HepG2 (cell line): ENCODE results near the gene EHBP1. TPM values are rescaled to one million over a fixed set of nuclear protein-coding genes. Genes with fewer than 3 reads are reported as not detected.

Source experiments
- FOXA3 ChIP-seq: IDR thresholded peaks from 2 replicates; pipeline ENCODE4 v1.6.1; 2016; ENCODE audit warnings: missing genetic modification reagents, missing compliant biosample characterization
- GTF3A ChIP-seq: sonication (generic); formaldehyde crosslinking; conservative IDR thresholded peaks from 2 replicates; pipeline ENCODE4 v1.4.0; 2020; ENCODE audit warnings: mild to moderate bottlenecking, missing genetic modification reagents
- HNRNPL ChIP-seq: fragments of 200-400 bp; formaldehyde crosslinking; IDR thresholded peaks from 2 replicates; pipeline ENCODE4 v1.6.1; 2017; ENCODE audit warnings: mild to moderate bottlenecking, low read depth, low read length
- MEF2D ChIP-seq: sonication (generic); formaldehyde crosslinking; IDR thresholded peaks from 2 replicates; pipeline ENCODE4 v1.5.1; 2020; ENCODE audit warnings: mild to moderate bottlenecking, missing genetic modification reagents
- NCOR1 ChIP-seq: fragments of 200-600 bp; sonication (generic); IDR thresholded peaks from 2 replicates; pipeline ENCODE4 v1.7.0; 2017; ENCODE audit warnings: antibody characterized with exemption, low read length, borderline replicate concordance
- PPARG ChIP-seq: conservative IDR thresholded peaks from 2 replicates; pipeline ENCODE4 v1.6.1; 2016; ENCODE audit warnings: missing biosample characterization, missing genetic modification reagents
- RORA ChIP-seq: sonication (generic); formaldehyde crosslinking; IDR thresholded peaks from 2 replicates; pipeline ENCODE4 v1.5.0; 2020; ENCODE audit warnings: mild to moderate bottlenecking, missing genetic modification reagents, moderate library complexity
- WIZ ChIP-seq: sonication (generic); formaldehyde crosslinking; IDR thresholded peaks from 2 replicates; pipeline ENCODE4 v1.5.1; 2020; ENCODE audit warnings: mild to moderate bottlenecking, missing genetic modification reagents
- ZMAT3 ChIP-seq: sonication (generic); formaldehyde crosslinking; conservative IDR thresholded peaks from 2 replicates; pipeline ENCODE4 v1.7.0; 2021; ENCODE audit warnings: missing genetic modification reagents
- ZNF143 ChIP-seq: sonication (generic); formaldehyde crosslinking; IDR thresholded peaks from 2 replicates; pipeline ENCODE4 v1.4.0; 2020; ENCODE audit warnings: missing genetic modification reagents
- ZNF34 ChIP-seq: sonication (generic); formaldehyde crosslinking; IDR thresholded peaks from 2 replicates; pipeline ENCODE4 v1.4.0; 2020; ENCODE audit warnings: mild to moderate bottlenecking, missing genetic modification reagents, borderline replicate concordance
- ZNF713 ChIP-seq: sonication (generic); formaldehyde crosslinking; IDR thresholded peaks from 2 replicates; pipeline ENCODE4 v1.4.0; 2020; ENCODE audit warnings: mild to moderate bottlenecking, missing genetic modification reagents
- ZNF720 ChIP-seq: sonication (generic); formaldehyde crosslinking; IDR thresholded peaks from 2 replicates; pipeline ENCODE4 v1.4.0; 2020; ENCODE audit warnings: missing genetic modification reagents
- ZNF788 ChIP-seq: sonication (generic); formaldehyde crosslinking; IDR thresholded peaks from 2 replicates; pipeline ENCODE4 v1.5.0; 2020; ENCODE audit warnings: mild to moderate bottlenecking, missing genetic modification reagents, borderline replicate concordance
- ZNF850 ChIP-seq: sonication (generic); formaldehyde crosslinking; conservative IDR thresholded peaks from 2 replicates; pipeline ENCODE4 v1.9.0; 2021; ENCODE audit warnings: mild to moderate bottlenecking, missing genetic modification reagents
- polyA plus RNA-seq, 8 experiments: library from polyadenylated mRNA; depleted of rRNA in 3 of 8; stranded (reverse) in 7 of 8; unstranded in 1 of 8; fragments of >200 nt; fragmentation: Illumina TruSeq in 4 of 8; extraction: Trizol in 4 of 8; gene quantifications; 2 replicates each; pipeline versions ENCODE4 v1.2.1 to v1.2.3, GENCODE V29; 2011 to 2016; ENCODE audit warnings: low read depth in 4 of 8, missing spikeins in 1 of 8, mixed read lengths in 1 of 8; ENCODE audit not compliant: insufficient read depth in 1 of 8
- total RNA-seq, 5 experiments: library from RNA; depleted of rRNA; stranded (reverse); fragments of >200 nt; fragmentation: Illumina TruSeq; extraction: Trizol; gene quantifications; 2 replicates each; pipeline ENCODE4 v1.2.3, GENCODE V29; 2016; ENCODE audit warnings: low read depth in 1 of 5
- TF ChIP-seq, protein P1 (sequence below): sonication (generic); formaldehyde crosslinking; IDR thresholded peaks from 2 replicates; pipeline ENCODE4 v1.4.0; 2020; ENCODE audit warnings: missing genetic modification reagents, low read depth, mild to moderate bottlenecking, borderline replicate concordance
- TF ChIP-seq, protein P2 (sequence below): sonication (generic); formaldehyde crosslinking; IDR thresholded peaks from 2 replicates; pipeline ENCODE4 v1.5.1; 2020; ENCODE audit warnings: mild to moderate bottlenecking, missing genetic modification reagents, moderate library complexity
- TF ChIP-seq, protein P3 (sequence below): sonication (generic); formaldehyde crosslinking; IDR thresholded peaks from 2 replicates; pipeline ENCODE4 v1.4.0; 2020; ENCODE audit warnings: missing genetic modification reagents
- TF ChIP-seq, protein P4 (sequence below): sonication (generic); formaldehyde crosslinking; IDR thresholded peaks from 2 replicates; pipeline ENCODE4 v1.5.1; 2020; ENCODE audit warnings: missing genetic modification reagents, mild to moderate bottlenecking, borderline replicate concordance

The EHBP1 gene
- total and polyA plus RNA-seq, 2 of the 13 experiments (the other 11 are each of a cell fraction or from before 2014, with no cell fraction given), result 93.5 to 146 TPM

DNA sequence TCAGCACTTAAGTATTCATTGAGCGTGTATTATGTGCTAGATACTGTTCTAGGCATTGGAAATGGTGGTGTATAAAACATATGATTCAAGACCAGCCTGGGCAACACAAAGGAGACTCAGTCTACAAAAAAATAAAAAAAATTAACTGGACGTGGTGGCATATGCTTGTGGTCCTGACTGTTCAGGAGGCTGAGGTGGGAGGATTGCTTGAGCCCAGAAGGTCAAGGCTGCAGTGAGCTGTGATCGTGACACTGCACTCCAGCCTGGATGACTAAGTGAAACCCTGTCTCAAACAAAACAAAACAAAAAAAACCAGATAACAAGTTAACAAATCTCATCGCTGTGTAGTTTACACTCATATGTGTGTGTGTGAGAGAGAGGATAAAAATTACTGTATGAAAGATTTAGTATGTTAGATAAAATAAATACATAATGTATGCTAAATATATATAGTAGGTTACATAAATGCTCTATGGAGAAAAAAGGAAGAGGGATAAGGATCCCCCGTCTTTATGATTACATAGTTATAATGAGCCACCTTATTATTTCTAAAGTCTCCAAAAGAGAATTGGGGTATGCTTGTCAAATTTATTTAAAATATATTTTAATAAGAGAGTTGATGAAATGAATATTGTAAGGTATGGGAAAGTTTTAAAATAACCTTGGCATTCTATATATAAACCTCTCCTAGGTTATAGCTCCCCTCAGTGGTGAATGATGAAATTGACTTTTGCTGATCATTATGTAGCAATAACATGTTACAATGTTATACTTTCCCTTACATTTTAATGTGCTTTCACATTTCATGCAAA, 69.2 kb downstream of the EHBP1 start (continued):
- TF ChIP-seq ZMAT3 (no peak), WIZ (CRISPR knock-in tag) (no peak), FOXA3 (CRISPR knock-in tag) (peak; percentile 63; the same call in 1 of the 2 replicates), MEF2D (no peak; the same call in 1 of the 2 replicates), ZNF720 (CRISPR knock-in tag) (no peak), HNRNPL (no peak), PPARG (0 out of 2 replicates have a peak, but pooled peaks have one; percentile 12), ZNF143 (no peak), ZNF34 (CRISPR knock-in tag) (no peak), ZNF788 (CRISPR knock-in tag) (no peak), ZNF713 (CRISPR knock-in tag) (no peak), RORA (CRISPR knock-in tag) (no peak), NCOR1 (peak; percentile 49; the same call in 1 of the 2 replicates), GTF3A (no peak), ZNF850 (no peak)
- TF ChIP-seq, protein P1, sequence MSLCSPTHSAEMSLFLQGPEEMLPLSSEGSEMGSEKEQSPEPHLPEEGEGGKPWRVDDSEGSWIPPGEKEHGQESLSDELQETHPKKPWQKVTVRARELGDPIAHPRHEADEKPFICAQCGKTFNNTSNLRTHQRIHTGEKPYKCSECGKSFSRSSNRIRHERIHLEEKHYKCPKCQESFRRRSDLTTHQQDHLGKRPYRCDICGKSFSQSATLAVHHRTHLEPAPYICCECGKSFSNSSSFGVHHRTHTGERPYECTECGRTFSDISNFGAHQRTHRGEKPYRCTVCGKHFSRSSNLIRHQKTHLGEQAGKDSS (CRISPR knock-in tag), result peak; percentile 54; the same call in 1 of the 2 replicates
- TF ChIP-seq, protein P2, sequence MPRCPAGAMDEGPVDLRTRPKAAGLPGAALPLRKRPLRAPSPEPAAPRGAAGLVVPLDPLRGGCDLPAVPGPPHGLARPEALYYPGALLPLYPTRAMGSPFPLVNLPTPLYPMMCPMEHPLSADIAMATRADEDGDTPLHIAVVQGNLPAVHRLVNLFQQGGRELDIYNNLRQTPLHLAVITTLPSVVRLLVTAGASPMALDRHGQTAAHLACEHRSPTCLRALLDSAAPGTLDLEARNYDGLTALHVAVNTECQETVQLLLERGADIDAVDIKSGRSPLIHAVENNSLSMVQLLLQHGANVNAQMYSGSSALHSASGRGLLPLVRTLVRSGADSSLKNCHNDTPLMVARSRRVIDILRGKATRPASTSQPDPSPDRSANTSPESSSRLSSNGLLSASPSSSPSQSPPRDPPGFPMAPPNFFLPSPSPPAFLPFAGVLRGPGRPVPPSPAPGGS, result no peak
- TF ChIP-seq, protein P3, sequence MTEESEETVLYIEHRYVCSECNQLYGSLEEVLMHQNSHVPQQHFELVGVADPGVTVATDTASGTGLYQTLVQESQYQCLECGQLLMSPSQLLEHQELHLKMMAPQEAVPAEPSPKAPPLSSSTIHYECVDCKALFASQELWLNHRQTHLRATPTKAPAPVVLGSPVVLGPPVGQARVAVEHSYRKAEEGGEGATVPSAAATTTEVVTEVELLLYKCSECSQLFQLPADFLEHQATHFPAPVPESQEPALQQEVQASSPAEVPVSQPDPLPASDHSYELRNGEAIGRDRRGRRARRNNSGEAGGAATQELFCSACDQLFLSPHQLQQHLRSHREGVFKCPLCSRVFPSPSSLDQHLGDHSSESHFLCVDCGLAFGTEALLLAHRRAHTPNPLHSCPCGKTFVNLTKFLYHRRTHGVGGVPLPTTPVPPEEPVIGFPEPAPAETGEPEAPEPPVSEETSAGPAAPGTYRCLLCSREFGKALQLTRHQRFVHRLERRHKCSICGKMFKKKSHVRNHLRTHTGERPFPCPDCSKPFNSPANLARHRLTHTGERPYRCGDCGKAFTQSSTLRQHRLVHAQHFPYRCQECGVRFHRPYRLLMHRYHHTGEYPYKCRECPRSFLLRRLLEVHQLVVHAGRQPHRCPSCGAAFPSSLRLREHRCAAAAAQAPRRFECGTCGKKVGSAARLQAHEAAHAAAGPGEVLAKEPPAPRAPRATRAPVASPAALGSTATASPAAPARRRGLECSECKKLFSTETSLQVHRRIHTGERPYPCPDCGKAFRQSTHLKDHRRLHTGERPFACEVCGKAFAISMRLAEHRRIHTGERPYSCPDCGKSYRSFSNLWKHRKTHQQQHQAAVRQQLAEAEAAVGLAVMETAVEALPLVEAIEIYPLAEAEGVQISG (CRISPR knock-in tag), result 0 out of 2 replicates have a peak, but pooled peaks have one; percentile 18
- TF ChIP-seq, protein P4, sequence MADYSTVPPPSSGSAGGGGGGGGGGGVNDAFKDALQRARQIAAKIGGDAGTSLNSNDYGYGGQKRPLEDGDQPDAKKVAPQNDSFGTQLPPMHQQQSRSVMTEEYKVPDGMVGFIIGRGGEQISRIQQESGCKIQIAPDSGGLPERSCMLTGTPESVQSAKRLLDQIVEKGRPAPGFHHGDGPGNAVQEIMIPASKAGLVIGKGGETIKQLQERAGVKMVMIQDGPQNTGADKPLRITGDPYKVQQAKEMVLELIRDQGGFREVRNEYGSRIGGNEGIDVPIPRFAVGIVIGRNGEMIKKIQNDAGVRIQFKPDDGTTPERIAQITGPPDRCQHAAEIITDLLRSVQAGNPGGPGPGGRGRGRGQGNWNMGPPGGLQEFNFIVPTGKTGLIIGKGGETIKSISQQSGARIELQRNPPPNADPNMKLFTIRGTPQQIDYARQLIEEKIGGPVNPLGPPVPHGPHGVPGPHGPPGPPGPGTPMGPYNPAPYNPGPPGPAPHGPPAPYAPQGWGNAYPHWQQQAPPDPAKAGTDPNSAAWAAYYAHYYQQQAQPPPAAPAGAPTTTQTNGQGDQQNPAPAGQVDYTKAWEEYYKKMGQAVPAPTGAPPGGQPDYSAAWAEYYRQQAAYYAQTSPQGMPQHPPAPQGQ, result no peak
